D721Med (cell line): ENCODE measurements around the gene GDF2.

Experiments used
- DNase-seq: peaks from one replicate; pipeline ENCODE4 v3.0.0; 2011; ENCODE audit warnings: low spot score; ENCODE audit not compliant: insufficient read length
- FAIRE-seq: peaks from 2 replicates; lab custom pipeline; 2011; peaks lifted over from hg19 to GRCh38; lab: Jason Lieb, UNC
- CTCF ChIP-seq: IDR thresholded peaks from 2 replicates; pipeline ENCODE4 v1.5.1; 2012; ENCODE audit warnings: mild to moderate bottlenecking, control low read depth; ENCODE audit not compliant: insufficient read depth; ENCODE audit errors: missing control alignments

The GDF2 gene

GRCh38 chr10:47322300-47323061 lies at the start of gene GDF2:
Gene GDF2 (plus strand): TSS chr10:47322454. CDS start chr10:47322669, 215 bp downstream.
- DNase-seq = no peak
- no peak for TF ChIP-seq CTCF
- no peak for FAIRE-seq

GRCh38 chr10:47276071-47276470 lies 46.2 kb upstream of the GDF2 start:
- DNase-seq (no peak), FAIRE-seq (no peak)
- TF ChIP-seq CTCF = no peak

- DNase-seq (no peak), FAIRE-seq (no peak)
- no peak for TF ChIP-seq CTCF
These were observed 45.5 kb upstream of the GDF2 start for GRCh38 chr10:47276576-47277351.

- no peak for DNase-seq
- no peak for TF ChIP-seq CTCF
- FAIRE-seq = no peak
These were observed 44.7 kb upstream of the GDF2 start for GRCh38 chr10:47277352-47278151.

GRCh38 chr10:47278152-47278473 lies 44.1 kb upstream of the GDF2 start:
- DNase-seq = no peak
- FAIRE-seq = no peak
- no peak for TF ChIP-seq CTCF

- no peak for TF ChIP-seq CTCF
- FAIRE-seq = no peak
- no peak for DNase-seq
These were observed 43.5 kb upstream of the GDF2 start for GRCh38 chr10:47278720-47279119.
